GM10248 (cell line): Measurements from ENCODE around the gene TSSC4.

Experiments
- CTCF ChIA-PET: fragments of 300-600 bp; sonication (Branson Sonifier 250); formaldehyde crosslinking; extraction: SDS; loops from one replicate; lab custom pipeline; 2021; ENCODE audit warnings: antibody characterized with exemption; lab: Yijun Ruan, JAX
- POLR2A ChIA-PET: fragments of 350-650 bp; sonication (Branson Sonifier 250); formaldehyde crosslinking; extraction: SDS; loops from one replicate; lab custom pipeline; 2020; ENCODE audit warnings: antibody characterized with exemption; lab: Yijun Ruan, JAX
- DNase-seq: peaks from one replicate; pipeline ENCODE4 v3.0.0; 2012; ENCODE audit errors: extremely low spot score
- CTCF ChIP-seq: IDR thresholded peaks from 2 replicates; pipeline ENCODE4 v1.5.1; 2012; ENCODE audit warnings: mild to moderate bottlenecking, low read depth; ENCODE audit errors: extremely low read depth, missing control alignments, control extremely low read depth

The TSSC4 gene

DNA sequence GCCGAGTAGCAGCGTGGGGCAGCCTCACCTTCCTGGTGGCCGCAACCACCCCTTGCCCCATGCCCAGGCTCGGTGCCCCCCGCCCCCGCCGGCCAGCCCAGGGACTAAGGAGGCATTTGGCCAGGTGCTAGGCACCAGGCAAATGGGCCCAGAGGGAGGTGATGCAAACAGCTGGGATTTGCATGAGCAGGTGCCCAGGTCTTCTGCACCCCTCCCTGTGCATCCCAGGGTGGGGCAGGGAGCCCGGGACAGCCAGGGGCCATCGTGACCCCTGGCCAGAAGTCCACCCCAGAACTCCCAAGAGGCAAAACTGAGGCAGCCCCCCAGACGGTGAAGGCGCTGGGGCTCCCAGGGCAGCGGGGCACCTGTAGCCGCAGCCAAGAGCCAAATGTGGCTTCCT lies 25.7 kb downstream of the TSSC4 start:
- no peak for DNase-seq

DNA sequence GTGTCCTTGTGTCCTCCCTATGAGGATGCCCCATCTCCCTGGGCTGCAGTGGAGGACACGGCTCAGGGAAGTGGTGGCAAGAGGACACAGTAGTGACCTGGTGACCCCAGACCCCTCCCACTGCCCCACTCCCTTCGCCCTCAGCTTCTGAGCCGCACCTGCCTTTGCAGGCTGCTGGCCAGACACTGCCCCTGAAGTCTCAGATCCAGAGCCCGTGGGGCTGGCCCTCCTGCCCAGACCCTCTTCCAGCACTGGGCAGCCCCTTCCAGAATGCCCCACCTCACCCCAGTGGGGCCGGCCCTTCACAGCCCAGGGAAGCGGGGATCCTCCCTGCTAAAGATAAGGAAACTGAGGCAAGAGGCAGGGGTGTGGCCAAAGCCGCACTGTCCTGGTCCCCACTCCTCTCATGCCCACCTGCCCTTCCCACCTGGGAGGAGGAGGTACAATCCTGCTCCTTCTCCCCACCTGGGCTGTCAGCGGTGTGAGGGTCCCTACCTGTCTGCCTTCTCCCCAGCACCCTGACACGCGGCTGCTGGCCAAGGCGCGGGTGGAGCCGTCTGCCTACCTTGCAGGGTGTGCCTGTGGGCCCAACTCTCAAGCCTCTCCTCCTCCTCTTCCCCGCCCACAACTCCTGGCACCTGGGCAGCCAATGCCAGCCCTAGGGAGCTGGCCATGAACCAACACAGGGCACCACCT lies 26.4 kb downstream of the TSSC4 start:
- no peak for TF ChIP-seq CTCF

More for the DNA sequence above, 25.7 kb downstream of the TSSC4 start:
- ChIA-PET POLR2A (no interaction called here), CTCF (interaction anchor here (1.4 to 9.8 kb wide), 4 partner anchors 105 to 504 kb away, joined by 3 to 204 read pairs (median 32); no protein-coding TSS in a partner anchor)
- no peak for TF ChIP-seq CTCF

DNA sequence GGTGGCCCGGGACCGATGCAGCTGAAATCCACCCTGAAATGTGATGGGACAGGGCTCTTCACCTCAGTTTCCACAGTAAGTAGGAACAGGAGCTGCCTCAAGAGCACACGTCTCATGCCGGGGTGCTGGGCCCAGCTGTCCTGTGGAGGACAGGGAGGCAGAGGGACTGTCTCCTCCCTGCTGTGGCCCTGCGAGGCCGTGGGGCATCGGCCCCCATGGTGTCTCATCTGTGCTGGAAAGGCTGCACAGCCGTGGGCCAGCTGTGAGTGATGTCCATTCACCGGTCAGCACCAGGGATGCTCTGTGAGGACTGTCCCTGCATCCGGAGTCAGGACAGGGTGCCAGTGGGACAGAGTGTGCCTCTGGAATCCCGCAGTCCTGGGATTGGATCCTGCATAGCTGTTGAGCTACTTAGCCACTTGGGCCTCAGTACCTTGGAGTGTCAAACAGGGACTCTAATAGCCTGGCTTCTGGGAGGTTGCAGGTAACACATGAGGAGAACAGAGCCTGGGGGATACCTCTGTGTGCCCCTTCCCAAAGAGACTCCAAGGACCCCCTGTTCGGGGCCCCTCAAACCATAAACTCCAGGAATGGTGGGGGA lies 27.3 kb downstream of the TSSC4 start:
- TF ChIP-seq CTCF, result no peak
- DNase-seq, result no peak
- POLR2A ChIA-PET, result no interaction called here
- CTCF ChIA-PET, result interaction anchor here (0.7 to 9.8 kb wide), 10 partner anchors 8 to 533 kb away, joined by 3 to 204 read pairs (median 4); no protein-coding TSS in a partner anchor

More for the DNA sequence above, 26.4 kb downstream of the TSSC4 start:
- no peak for DNase-seq
- ChIA-PET POLR2A (no interaction called here), CTCF (interaction anchor here (0.8 to 9.8 kb wide), 8 partner anchors 10 to 534 kb away, joined by 3 to 204 read pairs (median 5); no protein-coding TSS in a partner anchor)

DNA sequence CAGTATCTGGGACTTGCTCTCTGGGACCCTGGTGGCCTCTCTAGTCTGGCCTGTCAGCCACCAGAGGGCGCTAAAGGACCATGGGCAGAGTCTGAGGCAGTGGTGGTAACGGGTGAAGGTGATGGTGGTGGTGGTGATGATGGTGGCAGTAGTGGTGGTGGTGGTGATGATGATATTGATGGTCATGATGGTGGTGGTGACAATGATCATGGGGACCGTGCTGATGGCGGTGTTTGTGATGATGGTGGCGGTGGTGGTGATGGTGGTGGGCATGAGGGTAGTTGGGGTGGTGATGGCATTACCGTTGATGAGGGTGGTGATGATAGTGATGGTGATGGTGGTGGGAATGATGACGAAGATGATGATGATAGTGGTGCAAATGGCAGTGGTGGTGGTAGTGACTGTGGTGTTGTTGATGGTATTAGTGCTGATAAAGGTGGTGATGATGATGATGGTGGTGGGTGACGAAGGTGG lies 27.8 kb downstream of the TSSC4 start:
- peak; percentile 92 for TF ChIP-seq CTCF
- DNase-seq, result peak; percentile 77
- ChIA-PET CTCF (interaction anchor here (0.7 to 9.8 kb wide), 5 partner anchors 8 to 461 kb away, joined by 4 to 204 read pairs (median 7); no protein-coding TSS in a partner anchor), POLR2A (no interaction called here)

DNA sequence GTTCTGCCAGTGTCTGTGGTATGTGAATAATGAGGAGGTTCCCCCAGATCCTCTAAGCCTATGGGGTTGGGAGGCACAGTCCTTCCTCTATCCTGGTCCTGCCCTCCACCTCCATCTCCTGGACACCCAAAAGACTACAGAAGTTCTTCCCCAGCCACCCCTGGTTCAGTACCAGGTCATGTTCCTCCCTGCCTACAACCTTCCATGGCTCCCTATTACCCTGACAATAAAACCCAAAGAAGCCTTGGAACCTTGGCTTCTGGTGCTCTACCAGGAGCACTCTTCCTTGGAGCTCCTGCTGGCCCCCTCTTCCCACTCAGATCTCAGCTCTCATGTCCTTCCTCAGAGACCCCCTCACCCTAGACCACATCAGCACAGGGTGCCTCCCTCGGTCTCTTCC lies 30.8 kb downstream of the TSSC4 start:
- no peak for DNase-seq
- ChIA-PET POLR2A (no interaction called here), CTCF (interaction anchor here (1.3 kb wide), 1 partner anchor 100 kb away, joined by 11 read pairs; no protein-coding TSS in a partner anchor)
- TF ChIP-seq CTCF, result no peak

DNA sequence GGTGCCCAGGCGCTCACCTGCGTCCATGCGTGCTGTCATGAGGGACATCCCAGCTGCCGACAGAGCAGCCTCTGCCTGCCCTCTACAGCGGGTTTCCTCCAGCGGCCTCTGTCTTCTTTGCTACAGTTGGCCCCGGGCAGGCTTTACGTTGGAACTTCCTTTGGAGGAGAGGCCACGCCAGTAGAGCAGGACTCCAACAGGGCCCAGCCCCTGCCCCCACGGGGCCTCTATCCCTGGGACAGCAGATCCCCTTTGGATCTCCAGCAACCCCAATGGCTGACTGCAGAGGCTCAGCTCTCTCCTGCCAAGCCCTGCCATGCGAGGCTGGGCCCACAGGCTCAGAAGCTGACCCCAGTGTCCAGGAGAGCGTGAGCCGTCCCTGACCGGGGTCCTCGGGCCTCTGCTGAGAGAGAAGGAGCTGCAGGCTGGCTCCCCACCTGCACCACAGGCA lies 31.6 kb downstream of the TSSC4 start:
- TF ChIP-seq CTCF, result no peak
- POLR2A ChIA-PET, result no interaction called here
- no peak for DNase-seq
- CTCF ChIA-PET, result interaction anchor here (1.3 to 1.6 kb wide), 2 partner anchors 99 to 127 kb away, joined by 5 to 7 read pairs; no protein-coding TSS in a partner anchor
